ENCODE data around the gene RASGRP3.

Gene RASGRP3

DNA sequence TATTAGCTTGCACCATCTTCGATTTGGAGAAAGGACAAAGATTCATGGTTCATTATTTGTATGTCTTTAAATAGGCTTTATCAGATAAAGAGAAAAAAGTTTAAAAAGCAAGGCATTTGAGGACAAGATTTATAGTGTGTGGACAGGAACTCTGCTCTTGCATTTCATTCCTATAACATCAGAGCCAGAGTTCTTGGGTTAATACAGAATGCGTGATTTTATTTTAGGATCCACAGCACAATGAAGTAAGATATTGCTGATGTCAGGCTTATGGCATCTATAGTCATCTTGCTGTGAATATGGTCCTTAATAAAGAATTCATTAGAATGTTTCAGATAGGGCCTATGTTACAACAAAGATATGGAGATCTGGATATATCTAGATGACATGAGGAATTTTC lies 19.7 kb downstream of the RASGRP3 start:
- DNase-seq = no peak
- Histone ChIP-seq H3K36me3 (no peaks in the 10 kb centered on the region), H3K27me3 (ENCODE audit: insufficient read depth, low read depth, severe bottlenecking) (no peaks in the 10 kb centered on the region), H3K9me3 (ENCODE audit: severe bottlenecking) (no peaks in the 10 kb centered on the region), H3K27ac (no peak overlapping the region), H3K4me3 (ENCODE audit: low read depth, low read length) (no peak overlapping the region)
- TF ChIP-seq, protein P1, sequence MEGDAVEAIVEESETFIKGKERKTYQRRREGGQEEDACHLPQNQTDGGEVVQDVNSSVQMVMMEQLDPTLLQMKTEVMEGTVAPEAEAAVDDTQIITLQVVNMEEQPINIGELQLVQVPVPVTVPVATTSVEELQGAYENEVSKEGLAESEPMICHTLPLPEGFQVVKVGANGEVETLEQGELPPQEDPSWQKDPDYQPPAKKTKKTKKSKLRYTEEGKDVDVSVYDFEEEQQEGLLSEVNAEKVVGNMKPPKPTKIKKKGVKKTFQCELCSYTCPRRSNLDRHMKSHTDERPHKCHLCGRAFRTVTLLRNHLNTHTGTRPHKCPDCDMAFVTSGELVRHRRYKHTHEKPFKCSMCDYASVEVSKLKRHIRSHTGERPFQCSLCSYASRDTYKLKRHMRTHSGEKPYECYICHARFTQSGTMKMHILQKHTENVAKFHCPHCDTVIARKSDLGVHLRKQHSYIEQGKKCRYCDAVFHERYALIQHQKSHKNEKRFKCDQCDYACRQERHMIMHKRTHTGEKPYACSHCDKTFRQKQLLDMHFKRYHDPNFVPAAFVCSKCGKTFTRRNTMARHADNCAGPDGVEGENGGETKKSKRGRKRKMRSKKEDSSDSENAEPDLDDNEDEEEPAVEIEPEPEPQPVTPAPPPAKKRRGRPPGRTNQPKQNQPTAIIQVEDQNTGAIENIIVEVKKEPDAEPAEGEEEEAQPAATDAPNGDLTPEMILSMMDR (IDR thresholded peaks at IDR 0.05; ENCODE audit: low read depth, low read length) = no peak

DNA sequence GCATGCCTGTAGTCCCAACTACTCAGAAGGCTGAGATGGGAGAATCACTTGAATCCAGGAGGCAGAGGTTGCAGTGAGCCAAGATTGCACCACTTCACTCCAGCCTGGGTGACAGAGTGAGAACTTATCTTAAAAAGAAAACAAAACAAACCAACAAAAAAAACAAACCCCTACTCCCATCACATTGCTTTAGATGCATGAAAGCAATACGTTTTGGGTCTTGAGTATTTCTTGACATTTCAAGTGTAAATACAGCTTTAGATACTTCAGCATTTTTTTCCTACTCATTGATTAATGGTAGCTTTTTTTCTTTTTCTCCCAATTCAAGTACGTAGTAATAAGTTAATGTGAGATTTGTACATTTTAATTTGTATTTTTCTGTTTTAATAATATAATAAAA lies 20.3 kb downstream of the RASGRP3 start:
- Histone ChIP-seq H3K4me3 (ENCODE audit: low read depth, low read length) (no peak overlapping the region), H3K9me3 (ENCODE audit: severe bottlenecking) (no peaks in the 10 kb centered on the region), H3K36me3 (no peaks in the 10 kb centered on the region), H3K27ac (no peak overlapping the region), H3K27me3 (ENCODE audit: insufficient read depth, low read depth, severe bottlenecking) (no peaks in the 10 kb centered on the region)
- no peak for DNase-seq
- TF ChIP-seq, protein P1 (IDR thresholded peaks at IDR 0.05; ENCODE audit: low read depth, low read length) = no peak

DNA sequence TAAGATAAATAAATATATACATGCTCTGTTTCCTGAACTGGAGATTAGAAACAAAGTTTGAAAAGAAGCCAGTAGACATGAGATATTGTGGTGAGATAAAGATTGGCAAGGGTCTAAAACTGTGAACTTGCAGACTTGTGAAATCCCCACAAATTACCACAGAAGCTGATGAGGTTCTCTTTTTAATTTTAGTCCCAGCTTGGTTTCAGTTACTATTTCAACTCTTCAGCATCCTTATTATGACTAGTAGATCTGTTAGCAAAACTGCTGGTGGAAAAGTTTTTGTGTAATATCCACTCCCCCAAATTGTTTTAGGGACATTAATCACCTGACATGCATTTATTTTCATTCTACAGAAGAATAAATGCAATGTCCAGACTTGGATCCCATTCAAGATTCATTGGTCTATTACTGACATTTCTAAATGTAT lies 20.8 kb downstream of the RASGRP3 start:
- H3K4me3 ChIP-seq (ENCODE audit: low read depth, low read length) = no peak overlapping the region
- no peaks in the 10 kb centered on the region for H3K36me3 ChIP-seq
- H3K9me3 ChIP-seq (ENCODE audit: severe bottlenecking) = no peaks in the 10 kb centered on the region
- H3K27me3 ChIP-seq (ENCODE audit: insufficient read depth, low read depth, severe bottlenecking) = no peaks in the 10 kb centered on the region
- no peak for DNase-seq
- TF ChIP-seq, protein P1 (IDR thresholded peaks at IDR 0.05; ENCODE audit: low read depth, low read length) = no peak
- H3K27ac ChIP-seq = no peak overlapping the region

DNA sequence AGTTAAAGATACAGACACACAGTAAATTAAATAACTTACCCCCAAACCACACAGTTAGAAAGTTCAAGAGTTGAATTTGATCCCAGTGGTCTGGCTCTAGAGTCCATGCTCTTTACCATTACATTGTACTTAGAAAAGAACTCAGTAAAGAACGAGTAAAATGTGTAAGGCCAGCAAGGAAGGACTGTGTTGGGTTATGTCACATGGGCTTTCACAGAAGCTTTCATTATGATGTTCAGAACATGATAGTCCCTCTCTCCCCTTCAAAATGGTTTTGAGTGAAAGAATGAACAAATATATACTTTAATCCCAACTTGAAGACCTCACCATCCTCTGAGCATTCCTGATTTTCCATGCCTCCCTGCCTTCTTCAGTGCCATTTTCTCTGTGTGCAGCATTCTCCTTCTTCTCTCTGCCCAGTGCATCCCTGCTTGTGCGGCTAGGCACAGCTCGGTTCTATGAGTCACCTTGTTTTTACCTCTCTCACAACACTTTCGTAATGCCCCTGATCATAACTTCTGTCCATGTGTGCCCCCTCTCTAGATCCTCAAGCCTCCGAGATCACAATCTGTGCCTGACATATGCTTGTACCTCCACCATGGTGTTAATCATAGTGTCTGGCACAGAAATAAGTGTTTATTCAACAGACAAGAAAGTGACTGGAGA lies 22.0 kb downstream of the RASGRP3 start:
- no peaks in the 10 kb centered on the region for H3K9me3 ChIP-seq (ENCODE audit: severe bottlenecking)
- TF ChIP-seq, protein P1 (IDR thresholded peaks at IDR 0.05; ENCODE audit: low read depth, low read length) = no peak
- no peaks in the 10 kb centered on the region for H3K36me3 ChIP-seq
- H3K27ac ChIP-seq = no peak overlapping the region
- no peak for DNase-seq
- H3K27me3 ChIP-seq (ENCODE audit: insufficient read depth, low read depth, severe bottlenecking) = no peaks in the 10 kb centered on the region
- no peak overlapping the region for H3K4me3 ChIP-seq (ENCODE audit: low read depth, low read length)

DNA sequence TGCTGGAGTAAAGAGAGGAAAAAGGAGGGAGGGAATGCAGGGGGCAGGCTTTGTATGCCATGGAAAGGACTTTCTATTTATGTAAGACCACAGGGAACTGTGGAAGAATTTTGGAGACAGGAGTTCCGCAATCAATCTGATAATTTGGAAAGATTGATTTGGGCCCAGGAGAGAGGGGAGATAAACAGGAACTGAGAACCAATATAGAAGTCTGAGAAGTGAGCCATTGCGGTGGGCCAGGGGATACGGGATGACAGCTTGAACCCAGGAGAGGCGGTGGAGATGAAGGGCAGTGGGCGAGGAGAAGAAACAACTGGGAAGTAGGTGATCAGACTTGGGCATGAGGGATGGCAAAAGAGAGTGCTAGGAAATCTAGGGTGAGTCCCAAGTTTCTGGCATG lies 23.7 kb downstream of the RASGRP3 start:
- DNase-seq = no peak
- Histone ChIP-seq H3K27ac (no peak overlapping the region), H3K27me3 (ENCODE audit: insufficient read depth, low read depth, severe bottlenecking) (no peaks in the 10 kb centered on the region), H3K9me3 (ENCODE audit: severe bottlenecking) (no peaks in the 10 kb centered on the region), H3K36me3 (no peaks in the 10 kb centered on the region), H3K4me3 (ENCODE audit: low read depth, low read length) (no peak overlapping the region)
- TF ChIP-seq, protein P1 (IDR thresholded peaks at IDR 0.05; ENCODE audit: low read depth, low read length) = no peak

DNA sequence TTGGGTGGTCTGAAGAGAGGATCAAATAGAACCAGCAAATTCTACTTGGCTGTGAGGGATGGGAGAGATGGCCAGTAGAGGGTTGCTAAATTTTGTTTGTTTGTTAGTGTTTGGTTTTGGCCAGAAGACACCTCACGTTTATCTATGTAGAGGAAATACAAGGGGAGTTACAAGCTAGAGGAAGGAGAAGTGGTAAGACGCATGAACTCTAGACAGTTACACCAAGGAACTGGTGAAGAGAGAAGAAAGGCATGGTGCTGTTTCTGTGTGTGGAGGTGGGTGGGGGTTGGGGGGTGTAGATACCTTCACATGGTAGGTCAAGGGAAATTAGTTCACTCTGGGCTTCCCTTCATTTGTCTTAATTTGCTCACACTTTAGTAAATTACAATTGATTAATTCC lies 25.6 kb downstream of the RASGRP3 start:
- no peaks in the 10 kb centered on the region for H3K27me3 ChIP-seq (ENCODE audit: insufficient read depth, low read depth, severe bottlenecking)
- no peak for DNase-seq
- TF ChIP-seq, protein P1 (IDR thresholded peaks at IDR 0.05; ENCODE audit: low read depth, low read length) = no peak
- H3K9me3 ChIP-seq (ENCODE audit: severe bottlenecking) = no peaks in the 10 kb centered on the region
- H3K36me3 ChIP-seq = no peaks in the 10 kb centered on the region
- no peak overlapping the region for H3K27ac ChIP-seq
- H3K4me3 ChIP-seq (ENCODE audit: low read depth, low read length) = no peak overlapping the region
